ENCODE measurements around the gene PREX1. TPM values are rescaled to one million over a fixed set of nuclear protein-coding genes. Genes with fewer than 3 reads are reported as not detected.

The PREX1 gene
- polyA plus RNA-seq, 1 donor (not counting 4 experiments of a cell fraction or from before 2014, with no cell fraction given): 0.22 TPM

- H3K9me1 ChIP-seq (ENCODE audit: control insufficient read depth, extremely low read depth, insufficient read depth, low read length): no peaks in the 10 kb centered on the region
- FAIRE-seq (no peak), DNase-seq (ENCODE audit: low read depth, low spot score) (no peak)
- H3K9ac ChIP-seq (ENCODE audit: control insufficient read depth, extremely low read depth, insufficient read depth, low read length): no peak overlapping the region
- no peak overlapping the region for H3K4me3 ChIP-seq (ENCODE audit: control insufficient read depth in 2 of 3, extremely low read depth in 1 of 3, insufficient read depth in 2 of 3, low read depth in 1 of 3, low read length in 3 of 3)
- H3K36me3 ChIP-seq (ENCODE audit: control insufficient read depth in 2 of 2, extremely low read depth in 1 of 2, insufficient read depth in 2 of 2, low read length in 2 of 2): no peaks in the 10 kb centered on the region
- H2AFZ ChIP-seq (ENCODE audit: control insufficient read depth, low read length): no peak overlapping the region
- no peaks in the 10 kb centered on the region for H3K9me3 ChIP-seq (ENCODE audit: control insufficient read depth, low read depth, low read length)
- TF ChIP-seq EZH2 (IDR thresholded peaks at IDR 0.05; ENCODE audit: low read length): no peak
- TF ChIP-seq, protein P1, sequence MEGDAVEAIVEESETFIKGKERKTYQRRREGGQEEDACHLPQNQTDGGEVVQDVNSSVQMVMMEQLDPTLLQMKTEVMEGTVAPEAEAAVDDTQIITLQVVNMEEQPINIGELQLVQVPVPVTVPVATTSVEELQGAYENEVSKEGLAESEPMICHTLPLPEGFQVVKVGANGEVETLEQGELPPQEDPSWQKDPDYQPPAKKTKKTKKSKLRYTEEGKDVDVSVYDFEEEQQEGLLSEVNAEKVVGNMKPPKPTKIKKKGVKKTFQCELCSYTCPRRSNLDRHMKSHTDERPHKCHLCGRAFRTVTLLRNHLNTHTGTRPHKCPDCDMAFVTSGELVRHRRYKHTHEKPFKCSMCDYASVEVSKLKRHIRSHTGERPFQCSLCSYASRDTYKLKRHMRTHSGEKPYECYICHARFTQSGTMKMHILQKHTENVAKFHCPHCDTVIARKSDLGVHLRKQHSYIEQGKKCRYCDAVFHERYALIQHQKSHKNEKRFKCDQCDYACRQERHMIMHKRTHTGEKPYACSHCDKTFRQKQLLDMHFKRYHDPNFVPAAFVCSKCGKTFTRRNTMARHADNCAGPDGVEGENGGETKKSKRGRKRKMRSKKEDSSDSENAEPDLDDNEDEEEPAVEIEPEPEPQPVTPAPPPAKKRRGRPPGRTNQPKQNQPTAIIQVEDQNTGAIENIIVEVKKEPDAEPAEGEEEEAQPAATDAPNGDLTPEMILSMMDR (optimal IDR thresholded peaks at IDR 0.05 in 1 of 3, IDR thresholded peaks at IDR 0.05 in 1 of 3, conservative IDR thresholded peaks at IDR 0.05 in 1 of 3; ENCODE audit: extremely low read depth in 1 of 3, insufficient read depth in 2 of 3, low read length in 3 of 3): no peak
- peaks cover 12% of the 10 kb centered on the region for H3K4me1 ChIP-seq (ENCODE audit: control insufficient read depth, extremely low read depth, insufficient read depth, low read length)
- peak overlapping the region; percentile 43 for H3K4me2 ChIP-seq (ENCODE audit: control insufficient read depth, extremely low read depth, insufficient read depth, low read depth, low read length)
- H3K79me2 ChIP-seq (ENCODE audit: control insufficient read depth, insufficient read depth, low read length): no peaks in the 10 kb centered on the region
- H4K20me1 ChIP-seq (ENCODE audit: control insufficient read depth, extremely low read depth, insufficient read depth, low read length): no peaks in the 10 kb centered on the region
- H3K27me3 ChIP-seq (ENCODE audit: control insufficient read depth, extremely low read depth, insufficient read depth, low read length): peaks cover under 1% of the 10 kb centered on the region
- H3K27ac ChIP-seq (ENCODE audit: control insufficient read depth, insufficient read depth, low read length): no peak overlapping the region
- dilution Hi-C loops (cut with MboI; ENCODE audit: extremely low pct_ligation_motif_present, low sequenced_read_pairs): no loop called here
Measured at GRCh38 chr20:48841196-48841874, 13.5 kb upstream of the PREX1 start.

- TF ChIP-seq, protein P1 (optimal IDR thresholded peaks at IDR 0.05 in 1 of 3, IDR thresholded peaks at IDR 0.05 in 1 of 3, conservative IDR thresholded peaks at IDR 0.05 in 1 of 3; ENCODE audit: extremely low read depth in 1 of 3, insufficient read depth in 2 of 3, low read length in 3 of 3): no peak
- TF ChIP-seq EZH2 (IDR thresholded peaks at IDR 0.05; ENCODE audit: low read length): no peak
- Histone ChIP-seq H3K9me1 (ENCODE audit: control insufficient read depth, extremely low read depth, insufficient read depth, low read length) (no peaks in the 10 kb centered on the region), H3K36me3 (ENCODE audit: control insufficient read depth in 2 of 2, extremely low read depth in 1 of 2, insufficient read depth in 2 of 2, low read length in 2 of 2) (no peaks in the 10 kb centered on the region), H3K4me3 (ENCODE audit: control insufficient read depth in 2 of 3, extremely low read depth in 1 of 3, insufficient read depth in 2 of 3, low read depth in 1 of 3, low read length in 3 of 3) (no peak overlapping the region), H3K9ac (ENCODE audit: control insufficient read depth, extremely low read depth, insufficient read depth, low read length) (no peak overlapping the region), H3K27me3 (ENCODE audit: control insufficient read depth, extremely low read depth, insufficient read depth, low read length) (peaks cover 12% of the 10 kb centered on the region), H3K9me3 (ENCODE audit: control insufficient read depth, low read depth, low read length) (no peaks in the 10 kb centered on the region), H3K27ac (ENCODE audit: control insufficient read depth, insufficient read depth, low read length) (no peak overlapping the region), H3K4me1 (ENCODE audit: control insufficient read depth, extremely low read depth, insufficient read depth, low read length) (peaks cover 12% of the 10 kb centered on the region), H2AFZ (ENCODE audit: control insufficient read depth, low read length) (no peak overlapping the region), H4K20me1 (ENCODE audit: control insufficient read depth, extremely low read depth, insufficient read depth, low read length) (no peaks in the 10 kb centered on the region), H3K4me2 (ENCODE audit: control insufficient read depth, extremely low read depth, insufficient read depth, low read depth, low read length) (no peak overlapping the region), H3K79me2 (ENCODE audit: control insufficient read depth, insufficient read depth, low read length) (no peaks in the 10 kb centered on the region)
- DNase-seq (ENCODE audit: low read depth, low spot score) (no peak), FAIRE-seq (no peak)
- dilution Hi-C loops (cut with MboI; ENCODE audit: extremely low pct_ligation_motif_present, low sequenced_read_pairs): no loop called here
Measured at GRCh38 chr20:48839154-48839917, 11.5 kb upstream of the PREX1 start.
